ENCODE data around the gene HNRNPA2B1. TPM values are rescaled to one million over a fixed set of nuclear protein-coding genes. Genes with fewer than 3 reads are reported as not detected.

HNRNPA2B1 gene
- total and polyA plus RNA-seq, 2 of the 8 experiments (the other 6 are each of a cell fraction or from before 2014, with no cell fraction given): 276 to 1,255 TPM

- no peak for TF ChIP-seq ATF3 (IDR thresholded peaks at IDR 0.05; ENCODE audit: insufficient read depth, low read depth, low read length)
These were observed 3.1 kb downstream of the HNRNPA2B1 start (continued) for GRCh38 chr7:26197153-26198115.

All from H1 (cell line).